Osteoblast (primary cell): Measurements from ENCODE around the gene OXCT2. TPM values are rescaled to one million over a fixed set of nuclear protein-coding genes. Genes with fewer than 3 reads are reported as not detected.

Experiments used
- DNase-seq: peaks from one replicate; pipeline ENCODE4 v3.0.0; 2011; ENCODE audit warnings: low spot score, mixed read lengths; ENCODE audit not compliant: insufficient read length; ENCODE audit errors: missing footprints
- H2AFZ ChIP-seq: 2 replicates; pipeline ENCODE4 v1.6.0; 2011; ENCODE audit warnings: mild to moderate bottlenecking, low read length
- H3K27ac ChIP-seq: 2 replicates; pipeline ENCODE4 v1.5.1; 2011; ENCODE audit warnings: mild to moderate bottlenecking, low read depth, low read length, moderate library complexity
- H3K27me3 ChIP-seq: 2 replicates; pipeline ENCODE4 v1.6.0; 2012; ENCODE audit warnings: mild to moderate bottlenecking, control low read depth, inconsistent platforms, low read length, moderate library complexity; ENCODE audit not compliant: insufficient read depth
- H3K36me3 ChIP-seq: 2 replicates; pipeline ENCODE4 v1.5.1; 2011; ENCODE audit warnings: mild to moderate bottlenecking, low read length, control low read depth, moderate library complexity; ENCODE audit not compliant: insufficient read depth
- H3K4me1 ChIP-seq: 2 replicates; pipeline ENCODE4 v1.5.1; 2011; ENCODE audit warnings: mild to moderate bottlenecking, low read length, control low read depth, moderate library complexity; ENCODE audit not compliant: insufficient read depth
- H3K4me2 ChIP-seq: 2 replicates; pipeline ENCODE4 v1.6.0; 2011; ENCODE audit warnings: mild to moderate bottlenecking, low read length; ENCODE audit not compliant: insufficient read depth
- H3K4me3 ChIP-seq: fragments of 200-600 bp; sonication (generic); 3 replicates; pipeline ENCODE4 v1.5.1; 2012; ENCODE audit warnings: mild to moderate bottlenecking, low read length, inconsistent platforms; ENCODE audit not compliant: insufficient read depth
- H3K79me2 ChIP-seq: 2 replicates; pipeline ENCODE4 v1.6.0; 2012; ENCODE audit warnings: mild to moderate bottlenecking, low read length, control low read depth, inconsistent platforms; ENCODE audit not compliant: insufficient read depth
- H3K9me3 ChIP-seq: 2 replicates; pipeline ENCODE4 v1.5.1; 2011; ENCODE audit warnings: low read depth, low read length, control low read depth
- H4K20me1 ChIP-seq: 2 replicates; pipeline ENCODE4 v1.6.0; 2012; ENCODE audit warnings: mild to moderate bottlenecking, low read length, control low read depth; ENCODE audit not compliant: insufficient read depth
- total RNA-seq: library from RNA; depleted of rRNA; stranded (reverse); fragments of >200 nt; gene quantifications from 2 replicates; pipeline ENCODE4 v1.2.3, GENCODE V29; 2012
- TF ChIP-seq, protein P1 (sequence below): IDR thresholded peaks from 2 replicates; pipeline ENCODE4 v1.5.1; 2011; ENCODE audit warnings: mild to moderate bottlenecking, low read depth, low read length, moderate library complexity; ENCODE audit errors: extremely low read depth

The OXCT2 gene
- total RNA-seq, 1 donor: 1.1 TPM

DNA sequence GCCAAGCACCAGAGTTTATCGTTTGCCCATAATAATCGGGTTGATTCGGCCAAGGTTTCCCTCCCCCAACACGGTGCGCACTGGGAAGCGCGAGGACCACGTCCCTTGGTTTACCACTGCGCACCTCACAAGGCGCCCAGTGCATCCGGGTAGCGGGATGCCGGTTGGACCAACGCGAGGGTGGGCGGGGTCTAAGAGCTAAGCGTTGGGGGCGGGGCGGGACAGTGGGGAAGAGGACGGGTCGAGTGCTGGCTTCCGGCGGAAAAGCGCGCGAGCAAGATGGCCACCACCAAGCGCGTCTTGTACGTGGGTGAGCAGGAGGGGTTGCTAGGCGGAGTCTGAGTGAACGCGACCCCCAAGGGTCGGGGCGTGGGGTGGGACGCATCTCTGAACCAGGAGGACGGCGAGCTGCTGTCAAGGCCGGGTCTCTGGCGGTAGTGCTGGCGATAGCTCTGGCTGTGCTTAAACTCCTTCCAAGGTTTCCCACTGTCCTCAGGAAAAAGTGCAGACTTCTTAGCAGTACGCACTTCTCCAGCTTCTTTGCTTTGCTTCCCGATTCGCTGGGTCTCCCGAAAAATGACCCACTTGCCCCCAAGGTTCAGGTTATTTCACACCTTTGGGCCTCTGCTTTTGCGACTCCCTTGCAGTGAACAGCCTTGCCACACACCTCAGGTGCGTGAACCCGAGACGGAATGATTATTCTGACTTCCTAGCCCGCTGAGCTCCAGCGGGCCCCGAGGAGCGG is 32.4 kb downstream of the OXCT2 start, which contains the start of gene PPIE:
PPIE (plus strand) TSS at position 261 of the 745 bp plus-strand sequence; CDS start at position 280, 19 bp downstream.
- Histone ChIP-seq H4K20me1 (no peaks in the 10 kb centered on the region), H3K79me2 (peaks cover 22% of the 10 kb centered on the region), H3K27me3 (peaks cover 8% of the 10 kb centered on the region), H3K4me1 (peaks cover 24% of the 10 kb centered on the region), H3K4me3 (peak within 1 kb of the TSS; percentile 86), H2AFZ (peak within 1 kb of the TSS; percentile 98), H3K9me3 (no peaks in the 10 kb centered on the region), H3K27ac (peak within 1 kb of the TSS; percentile 82), H3K4me2 (peak within 1 kb of the TSS; percentile 93), H3K36me3 (peaks cover 27% of the 10 kb centered on the region)
- TF ChIP-seq, protein P1, sequence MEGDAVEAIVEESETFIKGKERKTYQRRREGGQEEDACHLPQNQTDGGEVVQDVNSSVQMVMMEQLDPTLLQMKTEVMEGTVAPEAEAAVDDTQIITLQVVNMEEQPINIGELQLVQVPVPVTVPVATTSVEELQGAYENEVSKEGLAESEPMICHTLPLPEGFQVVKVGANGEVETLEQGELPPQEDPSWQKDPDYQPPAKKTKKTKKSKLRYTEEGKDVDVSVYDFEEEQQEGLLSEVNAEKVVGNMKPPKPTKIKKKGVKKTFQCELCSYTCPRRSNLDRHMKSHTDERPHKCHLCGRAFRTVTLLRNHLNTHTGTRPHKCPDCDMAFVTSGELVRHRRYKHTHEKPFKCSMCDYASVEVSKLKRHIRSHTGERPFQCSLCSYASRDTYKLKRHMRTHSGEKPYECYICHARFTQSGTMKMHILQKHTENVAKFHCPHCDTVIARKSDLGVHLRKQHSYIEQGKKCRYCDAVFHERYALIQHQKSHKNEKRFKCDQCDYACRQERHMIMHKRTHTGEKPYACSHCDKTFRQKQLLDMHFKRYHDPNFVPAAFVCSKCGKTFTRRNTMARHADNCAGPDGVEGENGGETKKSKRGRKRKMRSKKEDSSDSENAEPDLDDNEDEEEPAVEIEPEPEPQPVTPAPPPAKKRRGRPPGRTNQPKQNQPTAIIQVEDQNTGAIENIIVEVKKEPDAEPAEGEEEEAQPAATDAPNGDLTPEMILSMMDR: no peak
- DNase-seq: peak; percentile 88

DNA sequence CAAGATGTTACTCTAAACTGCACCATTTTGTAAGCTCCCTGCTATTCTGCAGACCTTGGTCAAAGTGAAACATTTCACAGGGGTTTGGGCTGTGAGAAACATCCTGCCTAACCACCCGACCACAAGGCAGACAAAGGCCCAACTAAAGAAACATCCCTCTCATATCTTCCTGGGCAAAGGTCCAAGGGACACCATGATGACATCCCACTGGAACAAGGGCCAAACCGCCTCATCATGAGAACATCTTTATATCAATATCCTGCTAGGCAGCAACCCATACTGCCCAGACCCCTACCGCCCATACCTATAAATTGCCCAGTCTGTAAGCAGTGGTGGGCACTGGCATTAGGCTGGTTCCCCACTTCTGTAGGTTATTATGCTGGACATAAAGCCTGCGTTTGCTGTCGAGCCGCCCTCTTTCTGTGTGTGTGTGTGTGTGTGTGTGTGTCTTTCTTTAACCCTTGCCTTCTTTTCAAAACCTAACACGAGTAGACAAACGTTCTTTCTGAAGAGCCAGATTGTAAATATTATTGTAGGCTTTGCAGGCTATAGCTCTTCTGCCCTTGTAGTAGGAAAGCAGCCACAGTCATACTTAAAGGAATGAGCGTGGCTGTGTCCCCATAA is 33.5 kb downstream of the OXCT2 start:
- no peak for DNase-seq

DNA sequence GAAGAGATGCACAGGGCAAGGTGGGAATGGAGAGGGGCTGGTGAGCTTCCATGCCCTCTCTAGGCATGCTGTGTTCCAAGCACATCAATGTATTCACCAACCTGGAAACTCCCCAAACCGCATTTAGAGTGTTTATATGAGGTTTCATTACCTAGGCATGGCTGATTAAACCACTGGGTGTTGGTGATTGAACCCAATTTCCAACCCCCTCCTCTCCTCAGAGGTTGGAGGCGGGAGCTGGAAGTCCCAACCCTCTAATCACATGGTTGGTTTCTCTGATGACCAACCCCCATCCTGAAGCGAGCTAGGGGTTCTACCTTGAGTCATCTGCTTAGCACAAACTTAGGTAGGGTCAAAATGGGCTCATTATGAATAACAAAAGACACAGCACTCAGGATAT is 35.4 kb downstream of the OXCT2 start:
- H4K20me1 ChIP-seq: no peaks in the 10 kb centered on the region
- TF ChIP-seq, protein P1: no peak
- no peaks in the 10 kb centered on the region for H3K36me3 ChIP-seq
- H3K27me3 ChIP-seq: peaks cover 12% of the 10 kb centered on the region
- peaks cover 28% of the 10 kb centered on the region for H3K4me1 ChIP-seq
- no peak overlapping the region for H2AFZ ChIP-seq
- peaks cover 18% of the 10 kb centered on the region for H3K79me2 ChIP-seq
- DNase-seq: no peak
- no peak overlapping the region for H3K27ac ChIP-seq
- no peaks in the 10 kb centered on the region for H3K9me3 ChIP-seq
- H3K4me2 ChIP-seq: no peak overlapping the region
- H3K4me3 ChIP-seq: no peak overlapping the region

More for the DNA sequence above, 33.5 kb downstream of the OXCT2 start:
- Histone ChIP-seq H3K9me3 (no peaks in the 10 kb centered on the region), H3K27ac (peak overlapping the region; percentile 82), H3K4me2 (peak overlapping the region; percentile 50), H4K20me1 (no peaks in the 10 kb centered on the region), H3K36me3 (peaks cover 15% of the 10 kb centered on the region), H3K4me3 (no peak overlapping the region), H3K79me2 (peaks cover 22% of the 10 kb centered on the region), H2AFZ (peak overlapping the region; percentile 19), H3K4me1 (peaks cover 28% of the 10 kb centered on the region), H3K27me3 (peaks cover 9% of the 10 kb centered on the region)
- TF ChIP-seq, protein P1: no peak

DNA sequence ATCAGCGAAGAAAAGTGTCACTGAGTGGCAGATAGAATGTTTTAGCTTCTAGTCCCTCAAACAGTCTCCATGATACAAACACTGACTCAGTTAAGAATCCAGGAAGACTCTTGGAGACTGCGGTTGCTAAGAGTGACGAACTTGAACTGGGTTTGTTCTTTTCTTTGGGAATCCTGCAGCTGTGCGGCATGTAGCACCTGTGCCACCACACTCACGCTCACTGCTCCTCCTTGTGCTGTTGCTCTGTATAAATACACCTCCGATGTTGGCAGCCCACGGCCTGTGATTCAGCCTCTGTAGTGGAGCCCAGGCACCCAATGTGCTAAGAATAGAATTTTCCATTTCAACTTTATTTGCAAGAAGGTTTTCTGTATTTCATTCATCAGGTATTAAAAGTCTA is 38.0 kb downstream of the OXCT2 start:
- Histone ChIP-seq H3K79me2 (no peaks in the 10 kb centered on the region), H3K4me1 (peaks cover 25% of the 10 kb centered on the region), H3K27me3 (peaks cover 17% of the 10 kb centered on the region), H3K27ac (no peak overlapping the region), H3K9me3 (no peaks in the 10 kb centered on the region), H2AFZ (no peak overlapping the region), H3K4me2 (no peak overlapping the region), H3K4me3 (no peak overlapping the region), H4K20me1 (no peaks in the 10 kb centered on the region), H3K36me3 (no peaks in the 10 kb centered on the region)
- no peak for DNase-seq
- TF ChIP-seq, protein P1: no peak
